K562 (cell line): Measurements from ENCODE around the gene BCAS1. TPM values are rescaled to one million over a fixed set of nuclear protein-coding genes. Genes with fewer than 3 reads are reported as not detected.

ENCODE experiments used
- ELF2 ChIP-seq: fragments of 250-450 bp; sonication (Bioruptor Pico); IDR thresholded peaks from 2 replicates; pipeline ENCODE4 v1.5.0; 2021; ENCODE audit warnings: mild to moderate bottlenecking
- FUS ChIP-seq: fragments of 200-400 bp; formaldehyde crosslinking; optimal IDR thresholded peaks from 2 replicates; pipeline ENCODE3; 2017; ENCODE audit warnings: low read depth, low read length
- GABPB1 ChIP-seq: sonication (generic); formaldehyde crosslinking; IDR thresholded peaks from 2 replicates; pipeline ENCODE4 v1.8.0; 2022; ENCODE audit warnings: mild to moderate bottlenecking, missing genetic modification reagents
- HDAC8 ChIP-seq: fragments of 450-650 bp; IDR thresholded peaks from 2 replicates; pipeline ENCODE4 v1.6.1; 2016; ENCODE audit warnings: mild to moderate bottlenecking, missing genetic modification characterization, moderate library complexity, missing compliant biosample characterization
- NR1H2 ChIP-seq: sonication (generic); formaldehyde crosslinking; IDR thresholded peaks from 2 replicates; pipeline ENCODE4 v1.4.0; 2020; ENCODE audit warnings: mild to moderate bottlenecking, missing genetic modification reagents
- TEAD4 ChIP-seq, 2 experiments: sonication (generic) in 1 of 2; formaldehyde crosslinking in 1 of 2; IDR thresholded peaks; 2 replicates each; pipeline versions ENCODE4 v1.6.1 to v1.8.0; 2012 to 2022; ENCODE audit warnings: borderline replicate concordance in 1 of 2, inconsistent platforms in 1 of 2, low read length in 1 of 2, mild to moderate bottlenecking in 1 of 2, missing genetic modification reagents in 1 of 2
- ZNF695 ChIP-seq: fragments of 450-650 bp; formaldehyde crosslinking; IDR thresholded peaks from 2 replicates; pipeline ENCODE4 v1.4.0; 2020; ENCODE audit warnings: mild to moderate bottlenecking, moderate library complexity
- polyA plus RNA-seq, 8 experiments: library from polyadenylated mRNA; depleted of rRNA in 4 of 8; stranded (reverse) in 5 of 8; unstranded in 3 of 8; fragments of >200 nt; fragmentation: Nextera tagmentation in 2 of 8; fragmentation: Illumina TruSeq in 1 of 8; extraction: Ambion mirVana in 2 of 8; extraction: Trizol in 1 of 8; gene quantifications; 2 replicates each; pipeline versions ENCODE4 v1.2.1 to v1.2.3, GENCODE V29; 2011 to 2014; ENCODE audit warnings: inconsistent platforms in 1 of 8, missing spikeins in 1 of 8
- total RNA-seq, 7 experiments: library from RNA; depleted of rRNA in 6 of 7; stranded (reverse); fragments of >200 nt in 6 of 7; fragmentation: Illumina TruSeq in 2 of 7; extraction: Trizol in 2 of 7; gene quantifications; 2 replicates each; pipeline versions ENCODE4 v1.2.1 to v1.2.3, GENCODE V29; 2011 to 2021; ENCODE audit warnings: low replicate concordance in 1 of 7
- TF ChIP-seq, protein P1 (sequence below), 3 experiments: fragments of 200-800 bp in 1 of 3; fragments of 250-450 bp in 1 of 3; fragments of 450-650 bp in 1 of 3; sonication (Bioruptor Pico) in 1 of 3; sonication (Bioruptor generic) in 1 of 3; formaldehyde crosslinking in 1 of 3; IDR thresholded peaks; 2 replicates each; pipeline versions ENCODE4 v1.6.1 to v1.8.0; 2016 to 2022; ENCODE audit warnings: mild to moderate bottlenecking in 2 of 3, missing genetic modification characterization in 2 of 3, missing compliant biosample characterization in 1 of 3, moderate library complexity in 1 of 3
- TF ChIP-seq, protein P2 (sequence below), 2 experiments: IDR thresholded peaks; 2 replicates each; pipeline ENCODE4 v1.6.1; 2012; ENCODE audit warnings: improper control_type of control experiment in 2 of 2, low read depth in 2 of 2, low read length in 2 of 2, borderline replicate concordance in 1 of 2
- TF ChIP-seq, protein P3 (sequence below): sonication (generic); formaldehyde crosslinking; IDR thresholded peaks from 2 replicates; pipeline ENCODE4 v1.8.0; 2023; ENCODE audit warnings: mild to moderate bottlenecking, missing genetic modification reagents
- TF ChIP-seq, protein P4 (sequence below), 2 experiments: fragments of 150-350 bp in 1 of 2; IDR thresholded peaks; 2 replicates each; pipeline ENCODE4 v1.6.1; 2012 to 2016; ENCODE audit warnings: low read depth in 2 of 2, low read length in 2 of 2, mild to moderate bottlenecking in 1 of 2, moderate library complexity in 1 of 2

The BCAS1 gene
- total and polyA plus RNA-seq, 9 of the 15 experiments (the other 6 are each of a cell fraction or from before 2014, with no cell fraction given): 0.18 to 2.3 (median 0.93) TPM

DNA sequence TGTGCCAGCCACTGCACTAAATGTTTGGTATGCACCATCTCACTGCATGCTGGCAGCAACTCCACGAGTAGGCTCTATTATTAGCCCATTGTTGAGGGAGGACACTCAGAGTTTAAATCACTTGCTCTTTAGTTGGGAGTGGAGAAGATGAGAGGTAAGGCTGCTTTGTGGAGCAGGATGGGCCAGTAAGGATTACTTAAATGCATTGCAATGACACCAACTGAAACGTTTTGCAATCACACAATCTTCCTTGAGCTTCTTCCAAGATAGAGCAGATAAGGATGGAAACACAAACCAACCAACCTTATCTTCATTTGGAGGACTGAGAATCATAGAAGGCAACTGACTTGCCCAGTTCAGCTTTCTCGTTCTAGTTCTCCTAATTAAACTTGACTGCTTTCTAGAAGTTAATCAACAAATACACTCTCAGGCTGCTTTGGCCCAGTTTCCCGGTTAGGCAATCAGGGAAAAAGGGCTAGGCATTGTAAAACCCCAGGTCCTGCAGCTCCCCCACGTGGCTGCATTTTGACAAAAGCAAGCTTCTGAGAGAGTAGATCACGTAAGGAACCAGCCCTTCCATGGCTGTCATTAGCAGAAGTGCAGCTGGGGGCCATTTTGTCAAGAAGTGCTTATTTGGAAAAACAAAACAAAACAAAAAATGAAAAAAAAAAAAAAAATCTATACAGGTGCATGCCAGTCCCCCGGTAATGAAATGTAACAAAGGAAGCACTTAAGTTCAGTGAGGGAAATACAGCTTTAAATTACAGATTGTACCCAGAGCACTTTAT is 130.6 kb downstream of the BCAS1 start (continued):
- TF ChIP-seq, protein P1, sequence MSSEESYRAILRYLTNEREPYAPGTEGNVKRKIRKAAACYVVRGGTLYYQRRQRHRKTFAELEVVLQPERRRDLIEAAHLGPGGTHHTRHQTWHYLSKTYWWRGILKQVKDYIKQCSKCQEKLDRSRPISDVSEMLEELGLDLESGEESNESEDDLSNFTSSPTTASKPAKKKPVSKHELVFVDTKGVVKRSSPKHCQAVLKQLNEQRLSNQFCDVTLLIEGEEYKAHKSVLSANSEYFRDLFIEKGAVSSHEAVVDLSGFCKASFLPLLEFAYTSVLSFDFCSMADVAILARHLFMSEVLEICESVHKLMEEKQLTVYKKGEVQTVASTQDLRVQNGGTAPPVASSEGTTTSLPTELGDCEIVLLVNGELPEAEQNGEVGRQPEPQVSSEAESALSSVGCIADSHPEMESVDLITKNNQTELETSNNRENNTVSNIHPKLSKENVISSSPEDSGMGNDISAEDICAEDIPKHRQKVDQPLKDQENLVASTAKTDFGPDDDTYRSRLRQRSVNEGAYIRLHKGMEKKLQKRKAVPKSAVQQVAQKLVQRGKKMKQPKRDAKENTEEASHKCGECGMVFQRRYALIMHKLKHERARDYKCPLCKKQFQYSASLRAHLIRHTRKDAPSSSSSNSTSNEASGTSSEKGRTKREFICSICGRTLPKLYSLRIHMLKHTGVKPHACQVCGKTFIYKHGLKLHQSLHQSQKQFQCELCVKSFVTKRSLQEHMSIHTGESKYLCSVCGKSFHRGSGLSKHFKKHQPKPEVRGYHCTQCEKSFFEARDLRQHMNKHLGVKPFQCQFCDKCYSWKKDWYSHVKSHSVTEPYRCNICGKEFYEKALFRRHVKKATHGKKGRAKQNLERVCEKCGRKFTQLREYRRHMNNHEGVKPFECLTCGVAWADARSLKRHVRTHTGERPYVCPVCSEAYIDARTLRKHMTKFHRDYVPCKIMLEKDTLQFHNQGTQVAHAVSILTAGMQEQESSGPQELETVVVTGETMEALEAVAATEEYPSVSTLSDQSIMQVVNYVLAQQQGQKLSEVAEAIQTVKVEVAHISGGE (CRISPR knock-in tag; IDR thresholded peaks at IDR 0.05): peak in 1 of 3 experiments; percentile 91; a peak in 2 of 6 replicates
- no peak for TF ChIP-seq ELF2 (CRISPR knock-in tag)
- TF ChIP-seq, protein P2, sequence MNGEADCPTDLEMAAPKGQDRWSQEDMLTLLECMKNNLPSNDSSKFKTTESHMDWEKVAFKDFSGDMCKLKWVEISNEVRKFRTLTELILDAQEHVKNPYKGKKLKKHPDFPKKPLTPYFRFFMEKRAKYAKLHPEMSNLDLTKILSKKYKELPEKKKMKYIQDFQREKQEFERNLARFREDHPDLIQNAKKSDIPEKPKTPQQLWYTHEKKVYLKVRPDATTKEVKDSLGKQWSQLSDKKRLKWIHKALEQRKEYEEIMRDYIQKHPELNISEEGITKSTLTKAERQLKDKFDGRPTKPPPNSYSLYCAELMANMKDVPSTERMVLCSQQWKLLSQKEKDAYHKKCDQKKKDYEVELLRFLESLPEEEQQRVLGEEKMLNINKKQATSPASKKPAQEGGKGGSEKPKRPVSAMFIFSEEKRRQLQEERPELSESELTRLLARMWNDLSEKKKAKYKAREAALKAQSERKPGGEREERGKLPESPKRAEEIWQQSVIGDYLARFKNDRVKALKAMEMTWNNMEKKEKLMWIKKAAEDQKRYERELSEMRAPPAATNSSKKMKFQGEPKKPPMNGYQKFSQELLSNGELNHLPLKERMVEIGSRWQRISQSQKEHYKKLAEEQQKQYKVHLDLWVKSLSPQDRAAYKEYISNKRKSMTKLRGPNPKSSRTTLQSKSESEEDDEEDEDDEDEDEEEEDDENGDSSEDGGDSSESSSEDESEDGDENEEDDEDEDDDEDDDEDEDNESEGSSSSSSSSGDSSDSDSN (IDR thresholded peaks at IDR 0.05; ENCODE audit: borderline replicate concordance in 1 of 2, low read depth in 2 of 2, low read length in 2 of 2): no peak
- TF ChIP-seq, protein P3, sequence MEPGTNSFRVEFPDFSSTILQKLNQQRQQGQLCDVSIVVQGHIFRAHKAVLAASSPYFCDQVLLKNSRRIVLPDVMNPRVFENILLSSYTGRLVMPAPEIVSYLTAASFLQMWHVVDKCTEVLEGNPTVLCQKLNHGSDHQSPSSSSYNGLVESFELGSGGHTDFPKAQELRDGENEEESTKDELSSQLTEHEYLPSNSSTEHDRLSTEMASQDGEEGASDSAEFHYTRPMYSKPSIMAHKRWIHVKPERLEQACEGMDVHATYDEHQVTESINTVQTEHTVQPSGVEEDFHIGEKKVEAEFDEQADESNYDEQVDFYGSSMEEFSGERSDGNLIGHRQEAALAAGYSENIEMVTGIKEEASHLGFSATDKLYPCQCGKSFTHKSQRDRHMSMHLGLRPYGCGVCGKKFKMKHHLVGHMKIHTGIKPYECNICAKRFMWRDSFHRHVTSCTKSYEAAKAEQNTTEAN (CRISPR knock-in tag): no peak
- no peak for TF ChIP-seq HDAC8 (tag)
- no peak for TF ChIP-seq FUS
- no peak for TF ChIP-seq GABPB1 (CRISPR knock-in tag)
- TF ChIP-seq NR1H2 (CRISPR knock-in tag): no peak
- TF ChIP-seq ZNF695 (CRISPR knock-in tag): no peak
- TF ChIP-seq TEAD4 (IDR thresholded peaks at IDR 0.05; ENCODE audit: low read length): peak; percentile 64
- no peak for TF ChIP-seq TEAD4 (CRISPR knock-in tag; IDR thresholded peaks at IDR 0.05; ENCODE audit: borderline replicate concordance)
- TF ChIP-seq, protein P4, sequence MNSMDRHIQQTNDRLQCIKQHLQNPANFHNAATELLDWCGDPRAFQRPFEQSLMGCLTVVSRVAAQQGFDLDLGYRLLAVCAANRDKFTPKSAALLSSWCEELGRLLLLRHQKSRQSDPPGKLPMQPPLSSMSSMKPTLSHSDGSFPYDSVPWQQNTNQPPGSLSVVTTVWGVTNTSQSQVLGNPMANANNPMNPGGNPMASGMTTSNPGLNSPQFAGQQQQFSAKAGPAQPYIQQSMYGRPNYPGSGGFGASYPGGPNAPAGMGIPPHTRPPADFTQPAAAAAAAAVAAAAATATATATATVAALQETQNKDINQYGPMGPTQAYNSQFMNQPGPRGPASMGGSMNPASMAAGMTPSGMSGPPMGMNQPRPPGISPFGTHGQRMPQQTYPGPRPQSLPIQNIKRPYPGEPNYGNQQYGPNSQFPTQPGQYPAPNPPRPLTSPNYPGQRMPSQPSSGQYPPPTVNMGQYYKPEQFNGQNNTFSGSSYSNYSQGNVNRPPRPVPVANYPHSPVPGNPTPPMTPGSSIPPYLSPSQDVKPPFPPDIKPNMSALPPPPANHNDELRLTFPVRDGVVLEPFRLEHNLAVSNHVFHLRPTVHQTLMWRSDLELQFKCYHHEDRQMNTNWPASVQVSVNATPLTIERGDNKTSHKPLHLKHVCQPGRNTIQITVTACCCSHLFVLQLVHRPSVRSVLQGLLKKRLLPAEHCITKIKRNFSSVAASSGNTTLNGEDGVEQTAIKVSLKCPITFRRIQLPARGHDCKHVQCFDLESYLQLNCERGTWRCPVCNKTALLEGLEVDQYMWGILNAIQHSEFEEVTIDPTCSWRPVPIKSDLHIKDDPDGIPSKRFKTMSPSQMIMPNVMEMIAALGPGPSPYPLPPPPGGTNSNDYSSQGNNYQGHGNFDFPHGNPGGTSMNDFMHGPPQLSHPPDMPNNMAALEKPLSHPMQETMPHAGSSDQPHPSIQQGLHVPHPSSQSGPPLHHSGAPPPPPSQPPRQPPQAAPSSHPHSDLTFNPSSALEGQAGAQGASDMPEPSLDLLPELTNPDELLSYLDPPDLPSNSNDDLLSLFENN (IDR thresholded peaks at IDR 0.05; ENCODE audit: low read depth in 2 of 2, low read length in 2 of 2): no peak
